DMS153 treated with DMSO at 0.1 percent for 48 hours (cell line): Measurements from ENCODE around the gene NOL12.
A peak's percentile ranks its signal among the peaks of the same experiment; 100 is the strongest.
"Not testable (repeated sequence)": the region's sequence is repeated elsewhere in the genome, so short reads cannot be mapped to it uniquely, and the experiment has no call there.

Source experiments
- DNase-seq: peaks from one replicate; lab custom pipeline; 2025; ENCODE audit not compliant: unreplicated experiment; lab: John Stamatoyannopoulos, UW

NOL12 gene

DNA sequence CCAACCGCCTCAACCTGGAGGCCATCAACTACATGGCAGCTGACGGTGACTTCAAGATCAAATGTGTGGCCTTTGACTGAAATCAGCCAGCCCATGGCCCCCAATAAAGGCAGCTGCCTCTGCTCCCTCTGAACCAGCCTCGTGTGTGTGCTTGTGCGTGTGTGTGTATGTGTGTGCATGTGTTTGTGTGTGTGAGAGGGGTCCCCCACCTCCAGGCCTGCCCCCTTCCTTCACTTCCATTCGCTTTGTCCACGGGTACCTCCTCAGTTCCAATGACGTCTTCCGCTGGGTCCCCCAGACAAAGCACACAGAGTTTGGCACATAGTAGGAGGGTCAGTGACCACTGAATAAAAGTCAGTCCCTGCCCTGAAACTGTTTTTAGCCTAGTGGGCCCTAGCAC, 6.5 kb upstream of the NOL12 start:
- no peak for DNase-seq

- DNase-seq = no peak
Observed at GRCh38 chr22:37680191-37680851, 5.8 kb upstream of the NOL12 start.

- no peak for DNase-seq
Observed at GRCh38 chr22:37681001-37681424, 5.1 kb upstream of the NOL12 start.

GRCh38 chr22:37681556-37682049, 4.5 kb upstream of the NOL12 start:
- DNase-seq = peak; percentile 44

GRCh38 chr22:37684803-37685615, 1.1 kb upstream of the NOL12 start:
- DNase-seq = no peak

GRCh38 chr22:37690407-37690806, 4.3 kb downstream of the NOL12 start:
- DNase-seq = no peak

DNA sequence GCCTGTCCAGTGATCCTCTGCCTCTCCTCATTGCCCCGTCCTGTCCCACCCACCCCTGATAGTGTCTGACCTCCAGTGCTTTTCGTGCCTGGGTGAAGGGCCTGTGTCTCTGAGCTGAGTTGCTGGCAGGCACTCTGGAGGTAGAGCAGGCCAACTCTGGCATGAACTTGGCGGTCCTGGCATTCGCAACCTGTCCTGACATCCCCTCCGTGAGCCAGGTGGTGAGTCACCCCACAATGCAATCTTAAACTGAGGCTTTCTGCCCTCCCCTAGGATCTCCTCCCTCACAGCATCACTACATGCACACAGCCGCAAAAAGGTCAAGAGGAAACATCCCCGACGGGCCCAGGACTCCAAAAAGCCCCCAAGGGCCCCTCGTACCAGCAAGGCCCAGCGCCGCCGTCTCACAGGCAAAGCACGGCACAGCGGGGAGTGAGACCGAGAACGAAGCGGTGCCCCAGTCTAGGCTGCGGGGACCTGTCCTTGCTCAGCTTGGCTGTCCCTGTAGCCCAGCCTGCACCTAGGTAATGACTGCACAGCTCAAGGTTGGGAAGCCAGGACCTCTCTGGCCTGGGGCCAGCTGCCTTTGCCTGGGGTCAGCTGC, 4.9 kb downstream of the NOL12 start:
- DNase-seq = no peak

DNA sequence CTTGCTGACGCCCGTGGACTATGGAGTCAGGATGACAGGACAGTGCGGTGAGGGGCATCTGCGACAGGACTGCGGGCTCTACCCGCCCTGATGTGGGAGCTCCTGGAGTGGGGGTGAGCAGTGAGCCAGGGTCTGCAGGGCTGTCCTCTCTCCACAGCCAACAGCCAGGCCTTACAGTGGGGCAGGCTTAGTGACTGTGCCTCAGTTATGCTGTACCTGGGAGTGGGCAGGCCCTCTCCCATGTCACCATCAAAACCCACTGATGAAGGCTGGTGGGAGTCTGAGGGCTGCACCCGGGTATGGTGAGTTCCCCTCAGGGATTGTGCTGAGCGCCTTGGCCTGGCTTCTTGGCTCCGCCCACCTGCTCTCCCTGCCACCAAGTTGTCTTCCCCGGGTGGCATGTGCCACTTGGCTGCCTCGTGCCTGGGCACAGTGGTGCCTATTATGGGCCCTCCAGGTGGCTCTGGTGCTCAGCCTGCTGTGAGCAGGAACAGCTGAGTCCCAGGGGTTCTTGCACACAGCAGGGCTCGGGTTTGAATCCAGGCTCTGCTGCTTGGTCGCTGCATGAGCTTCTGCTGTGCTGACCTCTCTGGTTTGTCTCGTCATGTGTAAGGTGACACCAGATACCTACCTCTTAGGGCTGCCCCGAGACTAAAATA, 6.6 kb downstream of the NOL12 start:
- no peak for DNase-seq

GRCh38 chr22:37694131-37694530, 8.0 kb downstream of the NOL12 start:
- DNase-seq = not testable (repeated sequence)

GRCh38 chr22:37696260-37696656, 10.1 kb downstream of the NOL12 start:
- not testable (repeated sequence) for DNase-seq

GRCh38 chr22:37696657-37697537, 10.8 kb downstream of the NOL12 start, which contains the start of gene TRIOBP:
Gene TRIOBP, plus strand, starts transcription at chr22:37697048. Its CDS starts 4,318 bp downstream, at chr22:37701366.
- peak; percentile 86 for DNase-seq

DNA sequence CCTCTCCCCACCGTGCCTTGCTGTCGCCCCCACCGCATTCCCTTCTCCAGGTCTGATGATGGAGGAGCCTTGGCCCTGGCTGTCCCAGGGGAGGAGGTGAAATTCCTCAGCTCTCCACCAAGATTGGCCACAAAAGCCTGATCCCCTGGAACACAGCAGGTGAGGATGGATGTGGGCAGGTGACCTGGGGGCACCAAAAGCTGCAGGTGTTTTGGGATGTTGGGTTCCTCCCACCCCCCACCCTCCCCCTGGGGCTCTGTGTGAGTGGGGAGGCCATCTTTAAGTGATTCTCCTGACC, 11.3 kb downstream of the NOL12 start:
- no peak for DNase-seq

GRCh38 chr22:37701141-37701786, 15.1 kb downstream of the NOL12 start:
- no peak for DNase-seq

- no peak for DNase-seq
Observed at GRCh38 chr22:37703906-37704305, 17.8 kb downstream of the NOL12 start.

- no peak for DNase-seq
Observed at GRCh38 chr22:37704645-37705044, 18.5 kb downstream of the NOL12 start.

GRCh38 chr22:37705205-37705604, 19.1 kb downstream of the NOL12 start:
- DNase-seq = no peak

DNA sequence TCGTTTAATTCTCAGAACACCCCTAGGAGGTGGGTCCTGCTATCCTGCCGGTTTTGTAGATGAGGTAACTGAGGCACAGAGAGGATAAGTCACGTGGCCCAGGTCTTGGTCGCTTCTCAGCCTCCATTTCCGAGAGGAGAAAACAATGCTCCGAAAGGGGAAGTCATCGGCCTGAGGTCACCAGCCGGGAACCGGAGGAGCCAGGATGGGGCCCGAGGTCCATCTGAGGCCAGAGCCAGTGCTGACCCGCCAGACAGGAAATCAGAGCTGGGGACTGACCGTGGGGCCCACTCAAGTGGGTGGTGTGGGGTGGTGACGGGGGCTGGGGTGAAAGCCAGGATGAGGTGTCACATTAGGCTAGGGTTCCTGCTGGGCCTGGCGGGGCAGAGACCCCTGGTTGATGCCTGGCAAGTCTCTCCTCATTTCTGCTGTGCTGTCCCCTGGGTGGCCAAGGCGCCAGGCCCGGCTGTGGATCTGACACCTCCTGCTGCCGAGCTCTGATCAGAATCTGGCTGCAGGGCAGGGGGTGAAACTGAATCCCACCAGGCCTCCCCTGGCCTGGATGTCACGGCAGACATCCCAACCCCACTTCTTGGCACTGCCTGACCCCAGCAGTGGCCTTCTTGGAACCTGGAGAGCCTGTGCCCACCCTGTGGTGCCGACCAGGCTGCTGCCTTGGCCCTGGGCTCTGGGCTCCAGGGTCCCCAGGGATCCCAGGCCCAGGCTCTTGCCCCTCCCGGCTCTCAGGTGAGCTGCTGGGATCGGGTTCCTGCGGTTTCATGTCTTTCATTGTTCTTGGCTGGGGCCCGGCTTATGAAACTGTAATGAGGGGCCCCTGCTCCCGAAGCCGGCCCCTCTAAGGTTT, 22.7 kb downstream of the NOL12 start:
- DNase-seq = peak; percentile 20

DNA sequence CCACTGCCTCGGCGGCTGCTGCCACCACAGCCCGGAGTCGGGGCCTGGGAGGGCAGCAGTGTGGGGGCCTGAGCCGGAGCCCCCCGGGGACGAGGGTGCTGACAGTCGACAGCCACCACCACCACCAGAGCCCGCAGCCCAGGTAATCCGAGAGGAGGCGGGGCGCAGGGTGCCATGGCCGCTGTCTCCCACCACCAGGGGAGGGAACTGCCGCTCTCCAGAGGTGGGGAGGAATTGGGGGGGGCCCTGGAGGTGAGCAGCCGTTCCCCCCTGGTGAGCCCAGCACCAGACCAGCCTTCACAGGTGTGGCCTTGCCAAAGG, 23.3 kb downstream of the NOL12 start:
- DNase-seq = no peak

- no peak for DNase-seq
Observed at GRCh38 chr22:37710675-37711074, 24.5 kb downstream of the NOL12 start.
